Astrocyte (in vitro differentiated cells and primary cell): Measurements from ENCODE around the gene PRAMEF13.
"Not testable (repeated sequence)": the region's sequence is repeated elsewhere in the genome, so short reads cannot be mapped to it uniquely, and the experiment has no call there.

ENCODE experiments used
- CTCF ChIP-seq: IDR thresholded peaks from 2 replicates; pipeline ENCODE4 v1.5.1; 2011; ENCODE audit warnings: low read depth, mild to moderate bottlenecking, inconsistent platforms, low read length, moderate library complexity; ENCODE audit not compliant: insufficient read depth
- EZH2 ChIP-seq: IDR thresholded peaks from 2 replicates; pipeline ENCODE4 v1.6.1; 2012; ENCODE audit warnings: mild to moderate bottlenecking, low read length, inconsistent platforms; ENCODE audit not compliant: insufficient read depth

- TF ChIP-seq CTCF, EZH2: not testable (repeated sequence)
Measured at GRCh38 chr1:13239633-13240032, 38.4 kb upstream of the PRAMEF13 start.
